Thyroid gland (tissue), 4 donors: Measurements from ENCODE around the gene SLC9C1. TPM values are rescaled to one million over a fixed set of nuclear protein-coding genes. Genes with fewer than 3 reads are reported as not detected.

Source experiments
- DNase-seq, 2 donors: peaks; one replicate each; pipeline ENCODE4 v3.0.0-alpha.2; 2019
- H3K27ac ChIP-seq, 3 donors: fragments of 200-600 bp; sonication (generic); 1 replicate in 2 of 3; 2 replicates in 1 of 3; pipeline ENCODE4 v1.5.1; 2016 to 2019; ENCODE audit warnings: mild to moderate bottlenecking in 1 of 3, moderate library complexity in 1 of 3
- H3K27me3 ChIP-seq: fragments of 200-600 bp; sonication (generic); one replicate; pipeline ENCODE4 v1.5.1; 2019
- H3K36me3 ChIP-seq, 2 donors: fragments of 200-600 bp; sonication (generic); one replicate each; pipeline ENCODE4 v1.5.1; 2016 to 2019
- H3K4me1 ChIP-seq, 2 donors: fragments of 200-600 bp; sonication (generic); one replicate each; pipeline ENCODE4 v1.5.1; 2017 to 2019
- H3K4me3 ChIP-seq, 3 donors: fragments of 200-600 bp; sonication (generic); replicated peaks in 1 of 3; 1 replicate in 2 of 3; 2 replicates in 1 of 3; pipeline ENCODE4 v1.5.1; 2016; ENCODE audit warnings: mild to moderate bottlenecking in 1 of 3
- H3K9me3 ChIP-seq: fragments of 200-600 bp; sonication (generic); one replicate; pipeline ENCODE4 v1.5.1; 2017
- POLR2A ChIP-seq, 2 donors: fragments of 450-650 bp; IDR thresholded peaks; one replicate each; pipeline ENCODE4 v1.6.1; 2017; ENCODE audit warnings: antibody characterized with exemption in 2 of 2, mild to moderate bottlenecking in 2 of 2, moderate library complexity in 1 of 2
- WGBS, 2 donors: methylation state at CpG; one replicate each; pipeline ENCODE4 v1.1.5; 2017; 5-methylcytosine and 5-hydroxymethylcytosine counted together
- intact Hi-C: fragments of 100-400 bp; cut with DNase I; formaldehyde crosslinking; loops from one replicate; pipeline ENCODE4 v1.15.1; 2023
- total RNA-seq, 4 donors: library from RNA; depleted of rRNA; stranded (reverse); fragments of >200 nt; gene quantifications; one replicate each; pipeline ENCODE4 v1.2.3, GENCODE V29; 2016
- TF ChIP-seq, protein P1 (sequence below), 6 experiments: fragments of 200-600 bp in 3 of 6; fragments of 450-650 bp in 3 of 6; sonication (generic) in 3 of 6; IDR thresholded peaks; one replicate each; pipeline ENCODE4 v1.5.1; 2016 to 2019; ENCODE audit warnings: antibody characterized with exemption in 6 of 6, mild to moderate bottlenecking in 2 of 6, inconsistent platforms in 1 of 6, moderate library complexity in 1 of 6

Gene SLC9C1
- total RNA-seq, 4 donors from 2014 or later: 0.11 TPM; not detected in 3

DNA sequence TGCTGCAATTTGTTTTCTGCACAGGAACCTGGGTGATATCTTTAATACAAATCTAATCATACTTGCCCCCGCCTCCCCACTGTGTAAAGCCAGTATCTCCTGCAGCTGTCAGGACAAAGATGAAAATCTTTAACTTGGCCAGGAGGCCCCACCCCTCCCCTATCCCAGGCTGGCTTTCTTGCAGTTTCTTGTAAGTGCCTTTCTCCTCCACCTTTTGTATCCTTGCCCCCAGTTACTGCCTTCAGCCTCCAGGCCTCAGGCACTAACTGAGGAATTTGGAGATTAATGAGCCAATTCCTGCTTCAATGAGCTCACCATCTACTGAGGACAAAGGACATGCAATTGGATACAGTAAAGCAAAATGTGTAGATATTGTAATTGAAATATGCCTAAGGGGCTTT is 167.5 kb downstream of the SLC9C1 start:
- H3K36me3 ChIP-seq: no peaks in the 10 kb centered on the region
- H3K4me3 ChIP-seq: no peak overlapping the region
- intact Hi-C loops: no loop called here
- H3K4me1 ChIP-seq: peaks cover 0 to 5% of the 10 kb centered on the region in 2 donors
- no peak for TF ChIP-seq POLR2A (IDR thresholded peaks at IDR 0.05)
- TF ChIP-seq, protein P1, sequence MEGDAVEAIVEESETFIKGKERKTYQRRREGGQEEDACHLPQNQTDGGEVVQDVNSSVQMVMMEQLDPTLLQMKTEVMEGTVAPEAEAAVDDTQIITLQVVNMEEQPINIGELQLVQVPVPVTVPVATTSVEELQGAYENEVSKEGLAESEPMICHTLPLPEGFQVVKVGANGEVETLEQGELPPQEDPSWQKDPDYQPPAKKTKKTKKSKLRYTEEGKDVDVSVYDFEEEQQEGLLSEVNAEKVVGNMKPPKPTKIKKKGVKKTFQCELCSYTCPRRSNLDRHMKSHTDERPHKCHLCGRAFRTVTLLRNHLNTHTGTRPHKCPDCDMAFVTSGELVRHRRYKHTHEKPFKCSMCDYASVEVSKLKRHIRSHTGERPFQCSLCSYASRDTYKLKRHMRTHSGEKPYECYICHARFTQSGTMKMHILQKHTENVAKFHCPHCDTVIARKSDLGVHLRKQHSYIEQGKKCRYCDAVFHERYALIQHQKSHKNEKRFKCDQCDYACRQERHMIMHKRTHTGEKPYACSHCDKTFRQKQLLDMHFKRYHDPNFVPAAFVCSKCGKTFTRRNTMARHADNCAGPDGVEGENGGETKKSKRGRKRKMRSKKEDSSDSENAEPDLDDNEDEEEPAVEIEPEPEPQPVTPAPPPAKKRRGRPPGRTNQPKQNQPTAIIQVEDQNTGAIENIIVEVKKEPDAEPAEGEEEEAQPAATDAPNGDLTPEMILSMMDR (IDR thresholded peaks at IDR 0.05): no peak
- no peak for DNase-seq
- H3K9me3 ChIP-seq: no peaks in the 10 kb centered on the region
- no peak overlapping the region for H3K27ac ChIP-seq
- WGBS, 2 donors: 86 to 88% methylated on average over 1 of the region's 1 CpG
- H3K27me3 ChIP-seq: no peaks in the 10 kb centered on the region

DNA sequence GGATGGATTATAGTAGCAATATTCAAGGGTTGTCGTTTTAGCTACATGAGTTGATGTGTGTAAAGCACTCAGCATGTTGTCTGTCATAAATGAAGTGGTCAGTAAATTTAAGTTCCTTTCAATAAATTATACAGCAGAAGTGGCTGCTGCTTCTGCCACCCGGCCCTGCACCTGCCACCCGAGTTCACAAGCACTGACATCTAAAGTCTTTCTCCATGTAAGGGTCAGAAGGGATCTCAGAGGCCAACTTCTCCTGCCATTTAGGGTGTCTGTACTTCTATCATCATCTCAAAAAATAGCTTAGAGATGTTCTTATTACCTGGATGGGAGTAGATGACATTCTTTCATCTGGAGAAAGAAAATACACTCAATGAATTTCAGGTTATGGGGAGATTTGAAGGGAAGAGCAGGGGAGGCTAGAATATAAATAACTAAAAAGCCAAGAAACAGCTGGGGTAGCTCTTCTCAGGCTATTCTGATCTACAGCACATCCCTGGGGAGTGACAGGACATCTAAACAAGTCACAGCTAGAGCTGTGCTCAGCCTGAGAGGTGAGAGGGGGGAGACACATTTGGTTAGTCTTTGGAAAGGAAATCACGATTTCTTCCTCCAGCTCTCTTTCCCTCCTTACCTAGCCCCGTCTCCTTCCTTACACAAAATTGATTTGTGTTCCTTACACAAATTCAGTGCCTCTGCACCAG is 169.0 kb downstream of the SLC9C1 start:
- peaks cover 0 to 10% of the 10 kb centered on the region in 2 donors for H3K4me1 ChIP-seq
- H3K4me3 ChIP-seq: no peak overlapping the region
- no peaks in the 10 kb centered on the region for H3K27me3 ChIP-seq
- intact Hi-C loops: no loop called here
- no peaks in the 10 kb centered on the region for H3K36me3 ChIP-seq
- 85 to 90% methylated on average over 5 of the region's 5 CpGs for WGBS, 2 donors
- TF ChIP-seq, protein P1 (IDR thresholded peaks at IDR 0.05): no peak
- no peak for TF ChIP-seq POLR2A (IDR thresholded peaks at IDR 0.05)
- no peak overlapping the region for H3K27ac ChIP-seq
- no peaks in the 10 kb centered on the region for H3K9me3 ChIP-seq
- no peak for DNase-seq

DNA sequence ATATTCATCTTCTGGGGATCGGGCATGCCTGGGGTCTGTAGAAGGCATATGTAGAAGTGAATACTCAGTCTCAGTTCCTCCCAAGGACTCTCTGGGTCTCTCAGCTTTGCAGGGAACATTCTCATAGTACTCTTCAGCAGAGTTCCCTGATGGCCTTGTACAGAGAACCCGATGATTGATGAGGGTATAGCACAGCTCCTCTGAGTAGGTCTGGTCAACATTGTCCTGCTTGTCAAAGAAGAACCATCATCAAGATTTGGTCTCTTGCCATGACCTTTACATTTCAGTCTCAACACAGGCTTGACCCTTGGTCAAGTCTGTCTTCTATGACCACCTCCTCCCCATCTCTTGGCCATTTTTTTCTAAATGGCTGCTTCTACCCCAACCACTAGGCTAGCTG is 170.5 kb downstream of the SLC9C1 start:
- Histone ChIP-seq H3K4me1 (peaks cover 0 to 15% of the 10 kb centered on the region in 2 donors), H3K27ac (no peak overlapping the region), H3K36me3 (no peaks in the 10 kb centered on the region), H3K9me3 (no peaks in the 10 kb centered on the region), H3K27me3 (no peaks in the 10 kb centered on the region), H3K4me3 (no peak overlapping the region)
- no peak for TF ChIP-seq POLR2A (IDR thresholded peaks at IDR 0.05)
- TF ChIP-seq, protein P1 (IDR thresholded peaks at IDR 0.05): no peak
- WGBS, 2 donors: 88 to 94% methylated on average over 2 of the region's 2 CpGs
- intact Hi-C loops: no loop called here
- DNase-seq: no peak

DNA sequence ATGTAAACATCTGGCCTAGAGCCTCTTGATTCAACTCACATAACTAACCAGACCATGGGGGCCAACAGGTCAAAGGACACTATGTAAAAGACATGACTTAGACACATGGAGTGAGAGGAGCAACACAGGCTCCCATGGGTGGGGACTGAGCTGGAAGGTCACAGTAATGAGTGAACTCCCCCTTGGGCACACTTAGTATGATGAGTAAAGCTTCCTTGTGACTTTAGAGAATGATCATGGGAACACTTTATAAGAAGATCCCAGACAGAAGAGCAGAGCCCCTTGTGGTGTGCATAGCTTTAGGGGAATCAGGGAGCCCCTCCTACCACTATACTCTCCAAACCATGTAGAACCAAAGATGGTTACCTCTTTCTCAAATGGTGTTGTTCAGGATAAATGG is 171.1 kb downstream of the SLC9C1 start:
- Histone ChIP-seq H3K36me3 (no peaks in the 10 kb centered on the region), H3K4me1 (peaks cover 0 to 15% of the 10 kb centered on the region in 2 donors), H3K9me3 (no peaks in the 10 kb centered on the region), H3K27ac (no peak overlapping the region), H3K4me3 (no peak overlapping the region), H3K27me3 (no peaks in the 10 kb centered on the region)
- intact Hi-C loops: no loop called here
- no peak for TF ChIP-seq POLR2A (IDR thresholded peaks at IDR 0.05)
- TF ChIP-seq, protein P1 (IDR thresholded peaks at IDR 0.05): no peak
- DNase-seq: no peak
